D721Med (cell line): ENCODE measurements around the gene UQCRFS1.

Experiments
- DNase-seq: peaks from one replicate; pipeline ENCODE4 v3.0.0; 2011; ENCODE audit warnings: low spot score; ENCODE audit not compliant: insufficient read length
- FAIRE-seq: peaks from 2 replicates; lab custom pipeline; 2011; peaks lifted over from hg19 to GRCh38; lab: Jason Lieb, UNC
- CTCF ChIP-seq: IDR thresholded peaks from 2 replicates; pipeline ENCODE4 v1.5.1; 2012; ENCODE audit warnings: mild to moderate bottlenecking, control low read depth; ENCODE audit not compliant: insufficient read depth; ENCODE audit errors: missing control alignments

Gene UQCRFS1

GRCh38 chr19:29212648-29213573, at the start of gene UQCRFS1:
Gene UQCRFS1 (minus strand): TSS chr19:29213151. CDS start chr19:29213118, 33 bp downstream.
- peak; percentile 69 for DNase-seq
- no peak for FAIRE-seq
- no peak for TF ChIP-seq CTCF

GRCh38 chr19:29262085-29262484, 49.1 kb upstream of the UQCRFS1 start:
- DNase-seq, result no peak
- no peak for TF ChIP-seq CTCF
- FAIRE-seq, result no peak

- no peak for DNase-seq
- no peak for FAIRE-seq
- peak; percentile 50 for TF ChIP-seq CTCF
Measured at GRCh38 chr19:29260477-29261317, 47.7 kb upstream of the UQCRFS1 start.

- no peak for TF ChIP-seq CTCF
- DNase-seq (no peak), FAIRE-seq (no peak)
Measured at GRCh38 chr19:29259867-29260281, 46.9 kb upstream of the UQCRFS1 start.

GRCh38 chr19:29259153-29259552, 46.2 kb upstream of the UQCRFS1 start:
- peak; percentile 35 for TF ChIP-seq CTCF
- FAIRE-seq, result no peak
- no peak for DNase-seq

GRCh38 chr19:29256516-29256915, 43.6 kb upstream of the UQCRFS1 start:
- no peak for DNase-seq
- TF ChIP-seq CTCF, result no peak
- FAIRE-seq, result no peak
